HuH-7 (cell line): ENCODE data around the gene EEFSEC.

Experiments used
- DNase-seq: peaks from one replicate; pipeline ENCODE4 v3.0.0; 2011; ENCODE audit warnings: low spot score

EEFSEC gene

DNA sequence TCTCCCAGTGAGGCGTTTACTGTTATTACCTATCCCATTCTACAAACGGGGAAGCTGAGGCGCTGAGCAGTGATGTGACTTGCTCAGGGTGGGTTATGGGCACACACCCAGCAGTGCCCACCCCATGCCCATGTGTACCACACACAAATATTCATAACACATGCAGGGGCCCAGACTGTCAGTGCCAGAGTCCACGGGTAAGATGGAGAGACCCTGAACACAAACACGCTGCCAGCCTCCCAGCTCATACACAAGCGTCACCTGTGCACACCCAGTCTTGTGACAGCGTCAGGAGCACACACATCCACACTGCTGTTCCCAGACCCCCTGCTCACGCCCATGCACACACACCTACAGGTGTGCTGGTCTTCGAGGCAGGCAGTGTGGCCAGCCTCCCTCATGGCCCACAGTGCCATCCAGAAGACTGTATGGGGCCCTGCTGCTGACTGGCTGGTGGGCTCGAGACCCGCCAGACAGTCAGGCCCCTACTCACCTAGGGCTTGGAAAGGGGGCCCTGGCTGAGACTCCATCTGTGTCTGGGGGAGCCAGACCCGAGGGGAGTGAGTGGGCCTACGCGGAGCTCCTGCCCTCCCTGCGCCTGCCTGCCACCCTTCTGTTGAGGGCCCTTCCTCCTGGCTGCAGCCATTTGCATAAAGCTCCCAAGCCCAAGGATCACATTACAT is 274.0 kb downstream of the EEFSEC start:
- no peak for DNase-seq

DNA sequence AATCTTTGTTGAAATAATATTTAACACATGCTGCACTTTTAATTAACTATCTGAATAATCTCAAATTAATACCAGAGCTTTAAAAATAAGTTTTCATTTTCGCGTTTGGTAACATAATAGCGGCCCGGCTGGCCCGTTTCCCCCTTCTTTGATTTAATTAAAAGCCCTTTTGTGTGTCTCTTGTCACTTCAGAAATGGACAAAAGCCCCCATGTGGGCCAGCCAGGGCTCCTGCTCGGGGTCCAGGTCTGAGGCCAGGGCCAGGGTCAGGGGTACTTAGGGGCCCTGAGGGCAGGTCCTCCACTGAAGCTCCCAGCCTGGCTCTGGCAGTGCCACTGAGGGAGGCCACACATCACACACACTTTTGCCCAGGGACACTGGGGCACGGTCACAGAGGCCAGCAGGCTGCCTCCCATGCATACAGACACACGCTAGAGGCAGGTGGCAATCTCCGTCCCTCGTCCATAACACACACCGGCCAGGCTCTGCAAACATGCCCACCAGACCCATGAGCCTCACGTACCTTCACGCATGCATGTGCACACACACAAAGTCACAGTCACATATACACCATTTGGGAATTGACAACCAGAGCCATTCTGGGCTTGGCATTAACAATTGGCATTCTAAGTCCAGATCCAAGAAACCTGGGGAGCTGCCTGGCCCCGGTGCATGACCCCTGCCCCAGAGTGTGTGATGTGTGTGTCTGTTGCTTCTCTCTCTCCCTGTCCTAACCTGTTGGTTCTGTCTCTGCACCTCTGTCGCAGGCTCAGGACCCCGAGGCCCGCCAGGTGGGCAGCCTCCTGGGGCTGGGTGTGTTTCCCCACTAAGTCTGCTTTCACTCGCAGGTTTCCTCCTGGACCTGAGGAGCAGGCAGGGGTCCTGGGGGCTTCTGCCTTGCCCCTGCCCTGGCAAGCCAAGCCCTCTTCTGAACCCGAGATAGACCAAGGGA is 274.9 kb downstream of the EEFSEC start:
- DNase-seq = no peak

DNA sequence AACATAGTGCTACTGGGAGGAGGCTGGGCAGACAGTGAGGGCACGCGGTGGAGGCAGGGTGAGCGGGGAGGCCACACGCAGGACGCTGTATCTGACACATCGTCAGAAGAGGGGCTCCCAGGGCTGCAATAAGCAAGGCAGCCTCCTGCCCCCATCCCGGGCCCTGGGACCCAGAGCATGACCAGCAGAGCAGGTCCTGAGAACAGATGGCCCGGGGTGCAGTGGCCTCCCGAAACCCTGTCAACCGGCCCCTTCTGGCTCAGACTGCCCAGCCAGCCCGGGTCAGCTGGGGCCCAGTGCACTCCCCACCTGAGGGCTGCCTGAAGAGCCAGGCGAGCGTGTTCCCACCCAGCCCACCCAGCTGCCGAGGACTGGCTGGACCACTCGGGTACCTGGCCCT is 276.0 kb downstream of the EEFSEC start:
- DNase-seq = no peak

DNA sequence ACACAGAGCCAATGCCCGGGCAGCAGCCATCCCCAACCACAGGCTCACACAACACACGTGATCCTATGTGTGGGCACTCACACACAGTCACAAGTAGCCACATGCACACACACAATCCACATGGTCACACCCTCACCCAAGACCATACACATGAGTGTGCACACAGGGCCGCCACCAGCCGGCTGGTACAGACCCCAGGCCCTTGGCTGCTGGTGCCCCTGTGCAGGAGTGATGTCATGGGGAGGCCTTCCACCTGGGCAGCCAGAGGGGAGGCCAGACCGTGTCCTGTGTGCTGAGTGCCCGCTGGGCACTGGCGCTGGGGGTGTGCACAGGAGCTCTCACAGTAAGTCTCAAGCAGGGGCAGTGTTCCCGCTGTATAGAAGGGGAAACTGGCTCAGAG is 276.5 kb downstream of the EEFSEC start:
- DNase-seq = no peak

DNA sequence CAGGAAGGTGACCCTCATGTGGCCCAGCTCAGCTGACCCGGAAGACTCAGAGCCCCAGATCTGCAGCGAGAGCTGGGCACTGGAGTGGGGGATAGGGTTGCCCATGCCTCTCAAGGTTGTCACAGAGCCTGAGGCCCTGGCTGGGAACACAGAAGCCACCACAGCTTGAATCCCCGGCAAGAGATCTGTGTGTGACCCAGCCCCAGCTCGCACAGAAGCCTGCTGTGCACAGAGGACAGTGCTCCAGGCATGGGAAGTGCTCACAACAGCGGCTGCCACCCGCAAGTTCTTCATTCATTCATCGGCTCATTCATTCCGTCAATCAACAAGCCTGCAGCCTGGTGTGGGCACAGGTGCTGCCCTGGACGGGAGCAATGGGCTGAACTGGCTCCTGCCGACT is 277.0 kb downstream of the EEFSEC start:
- no peak for DNase-seq

DNA sequence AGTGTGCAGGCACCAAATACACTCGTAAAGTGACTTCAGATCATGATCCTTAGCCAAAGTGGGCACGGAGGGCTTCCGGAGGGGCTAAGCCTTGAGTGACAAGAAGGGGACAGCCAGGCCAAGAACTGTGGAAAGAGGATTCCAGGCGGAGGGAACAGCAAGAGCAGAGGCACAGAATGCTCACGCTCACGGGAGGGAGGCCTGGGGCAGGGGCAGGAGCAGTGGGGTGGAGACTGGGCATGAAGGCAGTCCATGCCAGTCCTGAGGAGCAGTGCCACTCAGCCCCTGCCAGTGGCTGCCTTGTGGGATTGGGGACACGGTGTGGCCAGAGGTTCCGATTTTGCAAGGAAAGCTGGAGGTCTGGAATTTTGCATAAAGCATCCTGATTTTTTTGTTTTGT is 277.4 kb downstream of the EEFSEC start:
- DNase-seq = no peak

DNA sequence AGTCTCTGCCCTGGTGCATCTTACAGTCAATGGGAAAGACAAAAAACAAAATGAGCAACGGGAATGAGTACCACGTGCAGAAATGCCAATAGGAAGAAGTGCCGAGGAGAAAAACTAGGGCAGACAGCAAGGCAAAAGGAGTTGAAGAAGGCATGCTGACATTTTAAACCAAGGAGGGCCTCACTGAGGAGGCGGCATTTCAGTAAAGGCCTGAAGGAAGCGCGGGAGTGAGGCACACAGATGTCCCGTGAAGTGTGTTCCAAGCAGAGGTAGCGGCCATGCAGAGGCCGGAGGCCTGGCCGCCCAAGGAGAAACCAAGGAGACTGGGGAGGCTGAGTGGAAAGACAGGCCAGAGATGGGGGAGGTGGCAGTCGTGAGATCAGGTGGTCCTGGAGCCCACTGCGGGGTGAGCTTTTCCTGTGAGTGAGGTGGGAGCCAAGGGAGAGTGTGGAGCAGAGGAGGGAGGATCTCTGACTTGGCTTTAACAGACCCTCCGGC is 278.6 kb downstream of the EEFSEC start:
- DNase-seq = no peak

DNA sequence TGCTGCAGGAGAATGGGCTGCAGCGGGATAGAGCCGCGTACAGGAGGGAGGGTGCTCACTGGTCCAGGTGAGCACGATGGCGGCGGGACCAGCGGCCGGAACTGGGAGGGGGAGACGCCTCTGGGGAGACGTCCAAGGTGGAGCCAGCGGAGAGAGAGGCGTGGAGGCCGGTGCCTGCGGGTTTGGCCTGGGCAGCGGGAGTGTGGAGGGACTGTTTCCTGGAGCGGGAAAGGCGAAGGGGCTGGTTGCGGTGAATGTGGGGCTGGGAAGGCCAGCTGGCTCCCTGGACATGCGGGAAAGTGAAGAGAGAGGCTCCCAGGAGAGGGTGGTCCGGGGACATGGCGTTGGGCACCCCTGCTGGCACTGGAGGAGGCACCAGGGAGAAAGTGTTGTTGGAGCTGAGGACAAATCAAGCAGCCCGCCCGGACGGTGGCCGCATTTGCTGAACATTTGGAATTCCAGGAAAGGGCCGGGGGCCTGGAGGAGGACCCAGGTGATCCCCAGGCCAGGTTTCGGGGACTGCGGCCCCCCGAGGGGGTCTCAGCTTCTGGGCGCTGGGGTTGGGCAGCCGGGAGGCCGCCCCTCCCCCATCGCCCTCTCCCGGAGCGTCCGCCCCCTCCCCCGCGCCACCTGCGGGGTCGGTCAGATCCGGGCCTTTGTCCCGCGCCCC is 279.2 kb downstream of the EEFSEC start:
- peak; percentile 51 for DNase-seq

DNA sequence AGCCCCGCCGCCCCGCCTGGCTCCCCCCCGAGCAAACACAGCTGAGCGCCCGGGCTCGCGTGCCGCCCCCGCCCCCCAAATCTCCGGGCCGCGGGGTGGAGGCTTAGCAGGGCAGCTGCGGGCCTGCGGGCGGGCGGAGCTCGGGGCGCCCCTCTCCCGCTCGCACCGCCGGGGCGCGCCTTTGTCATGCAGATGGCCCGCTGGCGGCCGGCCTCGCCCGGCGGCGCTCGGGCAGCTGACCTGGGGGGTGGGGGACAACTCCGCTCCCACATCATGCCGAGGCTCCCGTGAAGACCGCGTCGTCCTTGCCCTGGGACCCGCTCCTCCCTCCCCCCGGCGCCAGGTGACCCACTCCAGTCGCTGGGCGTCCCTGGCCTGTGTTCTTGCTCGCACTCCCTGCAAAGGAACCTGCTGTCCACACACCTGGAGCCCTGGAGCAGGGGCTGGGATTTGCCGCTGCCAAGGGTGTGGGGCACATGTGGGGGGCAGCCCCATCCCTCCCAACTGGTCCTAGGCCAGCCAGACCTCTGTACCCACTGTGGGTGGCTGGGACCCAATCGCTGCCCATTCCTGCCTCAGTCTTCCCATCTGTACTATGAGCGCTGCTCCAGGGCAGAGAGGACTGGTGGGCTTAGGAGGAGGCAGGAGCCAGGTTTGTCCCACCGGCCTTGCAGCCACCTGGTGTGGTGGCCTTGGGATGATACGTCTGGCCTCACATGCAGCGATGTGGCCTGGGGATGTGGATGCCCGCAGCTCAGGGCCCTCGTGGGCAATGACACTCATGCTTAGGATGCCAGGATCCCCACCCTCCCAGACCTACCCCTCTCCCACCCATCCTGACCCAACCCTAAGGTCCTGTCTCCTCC is 279.9 kb downstream of the EEFSEC start:
- peak; percentile 51 for DNase-seq

DNA sequence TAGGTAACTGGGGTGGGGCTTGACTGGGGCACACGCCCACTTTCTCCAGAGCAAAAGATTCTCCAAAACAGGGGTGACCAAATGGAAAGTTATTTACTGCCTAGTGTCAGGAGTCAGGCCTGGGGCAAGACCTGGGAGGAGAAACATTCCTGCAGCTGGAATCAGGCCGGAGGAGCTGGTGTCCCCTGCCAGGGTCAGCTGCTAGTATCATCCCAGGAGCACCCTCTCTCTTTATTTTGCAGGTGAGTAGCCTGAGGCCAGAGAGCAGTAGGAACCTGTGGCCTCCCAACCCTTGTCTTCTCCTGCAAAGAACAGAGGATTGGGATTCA is 280.5 kb downstream of the EEFSEC start:
- no peak for DNase-seq

DNA sequence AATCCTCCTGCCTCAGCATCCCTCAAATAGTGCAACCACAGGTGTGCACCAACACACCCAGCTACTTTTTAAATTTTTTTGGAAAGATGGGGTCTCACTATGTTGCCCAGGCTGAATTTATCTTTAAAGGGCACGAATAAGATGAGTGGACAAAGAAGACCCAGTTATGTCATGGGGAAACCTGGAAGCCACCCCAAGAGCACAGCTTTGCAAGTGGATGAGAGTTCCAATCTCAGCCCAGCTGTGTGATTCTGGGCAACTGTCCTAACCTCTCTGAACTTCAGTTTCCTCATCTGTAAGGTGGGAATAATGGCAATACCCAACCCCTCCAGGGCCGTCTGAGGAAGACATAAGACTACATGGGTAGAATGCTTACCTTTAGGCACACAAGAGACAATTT is 281.2 kb downstream of the EEFSEC start:
- DNase-seq = no peak

DNA sequence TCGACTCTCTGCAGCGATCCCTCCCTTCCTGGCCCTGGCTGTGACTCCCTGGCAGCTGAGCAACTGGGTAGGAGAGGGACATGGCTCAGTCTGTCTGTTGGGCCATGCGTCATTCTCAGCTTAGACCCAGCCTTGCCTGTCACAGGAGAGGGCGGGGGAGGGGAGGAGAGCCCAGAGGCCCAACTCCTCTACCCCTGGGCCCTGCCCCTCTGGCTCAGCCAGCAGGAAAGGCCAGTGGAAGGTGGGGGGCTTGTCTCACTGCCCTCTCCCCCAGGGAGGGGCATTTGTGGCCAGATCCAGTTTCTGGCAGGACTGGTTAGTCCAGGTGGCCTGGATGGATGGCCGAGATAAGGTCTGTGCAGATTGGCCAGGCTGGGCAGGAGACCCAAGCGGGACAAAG is 281.8 kb downstream of the EEFSEC start:
- no peak for DNase-seq

DNA sequence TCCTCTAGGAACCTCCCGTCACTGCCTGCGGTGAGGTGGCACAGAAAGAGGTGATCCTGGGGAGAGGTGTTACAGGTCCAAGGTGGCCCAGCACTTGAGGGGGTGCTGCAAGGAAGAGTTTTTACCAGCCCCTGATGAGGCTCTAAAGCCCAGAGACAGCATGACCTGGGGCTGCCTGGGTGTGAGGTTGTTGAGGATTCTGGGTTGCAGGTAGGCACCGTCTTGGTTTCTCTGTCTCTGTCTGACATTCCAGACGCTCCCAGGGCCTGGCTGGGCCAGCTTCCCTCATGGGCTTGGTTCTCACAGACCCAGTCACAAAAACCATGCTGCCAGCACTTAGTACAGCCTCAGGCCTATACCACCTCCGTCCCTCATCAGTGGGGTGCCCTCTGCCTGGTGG is 282.3 kb downstream of the EEFSEC start:
- no peak for DNase-seq

DNA sequence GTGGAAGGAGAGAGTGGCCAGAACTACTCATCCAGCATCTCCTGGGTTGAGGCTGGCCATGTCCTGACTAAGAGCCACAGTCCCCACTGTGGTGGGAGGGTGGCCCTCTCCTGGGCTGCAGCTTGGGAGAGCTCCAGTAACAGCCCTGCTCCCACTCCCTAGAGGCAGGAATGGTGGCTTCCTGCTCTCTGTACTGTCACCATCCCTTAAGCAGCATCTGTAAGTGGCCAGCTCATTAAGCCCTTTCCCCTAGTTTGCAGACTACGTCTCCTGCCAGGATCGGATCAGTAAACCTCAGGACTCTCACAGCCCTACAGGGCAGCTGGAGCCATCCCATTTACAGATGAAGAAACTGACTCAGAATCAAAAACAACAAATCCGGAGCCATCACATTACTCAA is 282.9 kb downstream of the EEFSEC start:
- no peak for DNase-seq

DNA sequence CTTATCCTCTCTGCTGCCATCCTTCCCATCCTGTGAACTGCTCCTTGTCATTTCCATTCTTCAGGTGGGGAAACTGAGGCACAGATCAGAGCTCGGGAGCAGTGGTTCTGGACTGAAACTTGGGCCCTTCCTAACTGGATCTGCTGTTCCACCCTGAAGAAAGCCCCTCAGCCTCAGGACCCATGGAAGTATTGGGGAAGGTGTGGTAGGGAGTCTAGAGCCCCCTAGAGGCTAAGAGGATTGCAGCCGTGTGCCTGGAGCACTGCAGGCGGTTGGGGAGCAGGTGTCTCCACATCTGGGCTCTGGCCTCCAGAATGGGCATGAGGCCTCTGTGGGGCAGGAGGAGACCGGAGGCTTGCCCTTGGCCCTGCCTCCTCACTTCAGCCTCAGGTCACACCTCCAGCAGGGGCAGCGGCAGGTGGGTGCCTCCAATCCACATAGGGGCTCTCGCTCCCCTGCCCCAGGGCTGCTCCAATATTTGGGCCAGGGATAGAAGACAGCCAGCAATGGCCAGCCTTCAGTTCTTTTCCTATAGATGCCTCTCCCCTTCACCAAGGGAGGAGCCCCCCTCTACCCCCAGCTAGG is 285.3 kb downstream of the EEFSEC start:
- DNase-seq = peak; percentile 72

DNA sequence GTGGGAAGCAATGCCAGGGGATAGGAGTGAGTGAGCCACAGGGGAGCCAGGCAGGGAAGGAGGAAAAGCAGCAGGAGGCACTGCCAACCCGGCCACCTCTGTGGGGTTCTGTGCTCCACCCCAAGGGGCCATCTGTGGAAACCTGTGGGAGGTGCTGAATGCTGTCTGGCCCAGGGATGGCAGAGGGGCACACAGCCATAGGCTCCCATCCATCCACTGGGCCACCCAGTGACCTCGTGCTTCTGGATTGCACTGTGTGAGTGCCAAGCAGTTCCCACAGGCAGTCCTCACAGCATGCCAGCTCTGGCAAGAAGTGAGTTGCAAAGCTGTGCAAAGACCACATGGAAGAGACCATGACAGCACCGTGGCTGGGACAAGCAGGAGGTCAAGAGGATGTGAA is 285.9 kb downstream of the EEFSEC start:
- DNase-seq = no peak

DNA sequence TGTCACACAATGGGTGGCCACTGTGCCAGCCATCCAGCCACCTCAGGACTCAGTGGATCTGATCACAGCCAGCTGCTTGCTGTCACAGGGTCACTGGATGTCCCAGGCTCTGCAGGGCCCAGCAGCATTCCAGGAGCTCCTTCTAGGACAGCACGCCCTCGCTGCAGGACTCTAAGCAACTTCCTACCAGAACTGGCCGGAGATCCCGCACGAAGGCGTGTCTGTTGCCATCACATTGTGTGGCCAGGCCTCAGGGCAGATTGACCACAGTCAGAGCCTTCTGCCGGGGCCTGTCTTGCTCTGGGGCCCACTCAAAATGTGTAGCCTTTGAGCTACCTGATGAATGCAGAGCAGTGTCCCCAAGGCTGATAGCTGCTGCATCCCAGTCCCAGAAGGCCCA is 288.8 kb downstream of the EEFSEC start:
- no peak for DNase-seq

DNA sequence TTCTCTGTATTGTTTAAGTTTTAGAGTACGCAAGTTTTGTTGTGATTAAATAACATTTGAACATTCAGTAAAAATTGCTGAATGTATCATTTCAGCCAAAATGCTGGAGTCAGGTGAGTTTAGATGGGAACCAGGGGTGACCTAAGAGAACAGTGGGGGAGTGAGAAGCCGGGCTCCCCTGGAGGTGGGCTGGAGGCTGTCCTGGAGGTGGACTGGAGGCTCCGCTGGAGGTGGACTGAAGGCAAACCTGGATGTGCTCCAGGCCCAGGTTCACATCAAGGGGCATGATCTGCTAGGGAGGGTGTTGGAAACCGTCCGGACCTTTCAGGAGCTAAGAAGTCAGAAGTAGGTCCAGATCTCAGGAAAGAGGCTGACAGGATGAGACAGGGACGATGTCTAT is 289.7 kb downstream of the EEFSEC start:
- DNase-seq = no peak

DNA sequence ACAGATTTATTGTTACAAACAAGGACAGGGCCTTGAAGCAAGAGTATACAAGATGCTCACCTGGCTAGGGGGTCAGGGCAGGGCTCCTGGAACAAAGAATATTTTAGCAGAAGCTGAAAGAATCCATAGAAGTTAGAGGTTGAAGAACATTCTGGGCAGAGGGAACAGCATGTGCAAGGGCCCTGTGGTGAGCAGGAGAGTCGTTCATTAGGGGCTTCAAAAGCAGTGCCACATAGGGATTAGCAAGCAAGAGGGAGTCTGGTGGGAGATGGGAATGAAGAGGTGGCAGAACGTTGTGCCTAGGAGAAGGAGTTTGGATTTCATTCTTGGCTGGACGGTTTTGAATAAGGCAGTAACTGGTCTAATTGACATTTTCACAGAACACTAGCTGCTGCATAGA is 290.5 kb downstream of the EEFSEC start:
- no peak for DNase-seq

DNA sequence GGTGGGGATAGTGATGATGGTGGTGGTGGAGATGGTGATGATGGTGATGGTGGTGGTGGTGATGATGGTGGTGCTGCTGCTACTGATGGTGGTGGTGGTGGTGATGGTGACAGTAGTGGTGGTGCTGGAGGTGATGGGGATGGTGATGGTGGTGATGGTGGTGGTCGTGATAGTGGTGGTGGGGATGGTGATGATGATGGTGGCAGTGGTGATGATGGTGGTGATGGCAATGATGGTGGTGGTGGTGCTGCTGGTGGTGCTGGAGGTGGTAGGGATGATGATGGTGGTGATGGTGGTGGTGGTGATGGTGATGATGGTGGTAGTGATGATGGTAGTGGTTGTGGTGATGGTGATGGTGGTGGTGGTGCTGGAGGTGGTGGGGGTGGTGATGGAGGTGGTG is 292.1 kb downstream of the EEFSEC start:
- DNase-seq = no peak

DNA sequence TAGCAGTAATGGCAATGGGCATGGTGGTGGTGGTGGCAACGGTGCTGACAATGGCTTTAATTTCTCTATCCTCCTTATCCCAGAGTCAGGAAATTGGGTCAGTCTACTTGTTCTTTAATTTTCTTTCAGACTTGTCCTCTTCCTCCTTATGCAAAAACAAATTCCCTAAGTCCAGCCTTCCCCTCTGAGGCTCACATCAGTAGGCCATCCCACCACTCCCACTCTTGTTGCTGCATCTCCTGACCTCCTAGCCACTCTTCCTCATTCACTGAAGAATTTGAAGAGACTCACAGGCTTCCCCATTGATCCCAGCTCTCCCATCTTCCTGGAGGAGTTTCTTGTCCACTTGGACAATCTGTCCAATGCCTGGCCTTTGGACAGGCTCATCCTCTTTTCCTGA is 293.5 kb downstream of the EEFSEC start:
- no peak for DNase-seq
